ENCODE data around the gene SNRNP40.

The SNRNP40 gene

GRCh38 chr1:31234123-31234708 lies 62.4 kb downstream of the SNRNP40 start:
- no peak overlapping the region for H3K4me3 ChIP-seq (ENCODE audit: low read depth, low read length)
- no peak for DNase-seq (ENCODE audit: low read depth)
- TF ChIP-seq CTCF (IDR thresholded peaks at IDR 0.05; ENCODE audit: control insufficient read depth, extremely low read depth, insufficient read depth) = no peak

GRCh38 chr1:31232689-31233088 lies 63.9 kb downstream of the SNRNP40 start:
- no peak for TF ChIP-seq CTCF (IDR thresholded peaks at IDR 0.05; ENCODE audit: control insufficient read depth, extremely low read depth, insufficient read depth)
- no peak for DNase-seq (ENCODE audit: low read depth)

GRCh38 chr1:31231802-31232201 lies 64.8 kb downstream of the SNRNP40 start:
- DNase-seq (ENCODE audit: low read depth) = no peak
- TF ChIP-seq CTCF (IDR thresholded peaks at IDR 0.05; ENCODE audit: control insufficient read depth, extremely low read depth, insufficient read depth) = no peak
- H3K4me3 ChIP-seq (ENCODE audit: low read depth, low read length) = no peak overlapping the region

More at GRCh38 chr1:31232689-31233088, 63.9 kb downstream of the SNRNP40 start:
- no peak overlapping the region for H3K4me3 ChIP-seq (ENCODE audit: low read depth, low read length)

GRCh38 chr1:31230378-31230777 lies 66.2 kb downstream of the SNRNP40 start:
- no peak overlapping the region for H3K4me3 ChIP-seq (ENCODE audit: low read depth, low read length)
- TF ChIP-seq CTCF (IDR thresholded peaks at IDR 0.05; ENCODE audit: control insufficient read depth, extremely low read depth, insufficient read depth) = no peak

GRCh38 chr1:31228986-31229385 lies 67.6 kb downstream of the SNRNP40 start:
- H3K4me3 ChIP-seq (ENCODE audit: low read depth, low read length) = no peak overlapping the region
- DNase-seq (ENCODE audit: low read depth) = peak; percentile 25
- TF ChIP-seq CTCF (IDR thresholded peaks at IDR 0.05; ENCODE audit: control insufficient read depth, extremely low read depth, insufficient read depth) = no peak

More at GRCh38 chr1:31230378-31230777, 66.2 kb downstream of the SNRNP40 start:
- DNase-seq (ENCODE audit: low read depth) = no peak

- no peak overlapping the region for H3K4me3 ChIP-seq (ENCODE audit: low read depth, low read length)
- TF ChIP-seq CTCF (IDR thresholded peaks at IDR 0.05; ENCODE audit: control insufficient read depth, extremely low read depth, insufficient read depth) = no peak
- no peak for DNase-seq (ENCODE audit: low read depth)
These were observed 68.6 kb downstream of the SNRNP40 start for GRCh38 chr1:31227891-31228568.

Measured in LNCaP clone FGC (cell line).